ENCODE results near the gene TMEM120A. TPM values are rescaled to one million over a fixed set of nuclear protein-coding genes. Genes with fewer than 3 reads are reported as not detected.

Gene TMEM120A
- total RNA-seq, 1 donor from 2014 or later = 21.6 TPM

DNA sequence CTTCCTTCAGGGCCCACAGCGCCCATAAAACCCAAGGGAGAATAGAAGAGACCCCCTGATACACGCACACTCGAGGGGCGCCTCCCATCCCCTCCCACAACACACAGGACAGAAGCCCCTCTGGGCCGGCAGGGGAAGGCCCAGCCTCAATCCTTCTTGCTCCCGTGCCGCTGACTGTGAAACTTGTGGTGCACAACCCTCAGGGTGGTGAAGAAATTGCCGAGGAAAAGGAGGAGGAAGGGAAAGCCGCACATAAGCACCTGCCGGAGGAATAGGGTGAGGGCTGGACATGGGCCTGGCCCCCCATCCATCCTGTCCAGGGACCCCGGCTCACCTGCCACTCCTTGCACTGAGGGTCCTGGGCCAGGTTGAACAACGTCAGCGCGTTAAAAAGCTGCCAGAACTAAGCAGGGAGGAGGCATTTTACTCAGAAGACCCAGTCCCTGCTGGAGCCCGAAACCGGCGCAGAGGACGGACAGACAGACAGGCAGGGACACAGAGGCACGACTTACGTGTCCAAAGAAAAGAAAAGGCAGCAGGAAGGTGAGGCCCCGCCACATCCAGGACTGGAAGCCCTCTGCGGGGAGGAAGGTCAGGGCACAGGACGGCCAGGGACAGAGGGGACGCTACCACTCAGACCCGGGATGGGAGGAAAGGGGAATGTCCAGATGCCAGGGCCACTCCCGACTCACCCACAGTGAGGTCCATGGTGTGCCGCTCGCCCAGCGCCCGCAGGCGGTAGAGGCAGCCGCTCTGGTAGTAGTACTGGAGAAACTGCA, 7.2 kb downstream of the TMEM120A start:
- TF ChIP-seq, protein P1, sequence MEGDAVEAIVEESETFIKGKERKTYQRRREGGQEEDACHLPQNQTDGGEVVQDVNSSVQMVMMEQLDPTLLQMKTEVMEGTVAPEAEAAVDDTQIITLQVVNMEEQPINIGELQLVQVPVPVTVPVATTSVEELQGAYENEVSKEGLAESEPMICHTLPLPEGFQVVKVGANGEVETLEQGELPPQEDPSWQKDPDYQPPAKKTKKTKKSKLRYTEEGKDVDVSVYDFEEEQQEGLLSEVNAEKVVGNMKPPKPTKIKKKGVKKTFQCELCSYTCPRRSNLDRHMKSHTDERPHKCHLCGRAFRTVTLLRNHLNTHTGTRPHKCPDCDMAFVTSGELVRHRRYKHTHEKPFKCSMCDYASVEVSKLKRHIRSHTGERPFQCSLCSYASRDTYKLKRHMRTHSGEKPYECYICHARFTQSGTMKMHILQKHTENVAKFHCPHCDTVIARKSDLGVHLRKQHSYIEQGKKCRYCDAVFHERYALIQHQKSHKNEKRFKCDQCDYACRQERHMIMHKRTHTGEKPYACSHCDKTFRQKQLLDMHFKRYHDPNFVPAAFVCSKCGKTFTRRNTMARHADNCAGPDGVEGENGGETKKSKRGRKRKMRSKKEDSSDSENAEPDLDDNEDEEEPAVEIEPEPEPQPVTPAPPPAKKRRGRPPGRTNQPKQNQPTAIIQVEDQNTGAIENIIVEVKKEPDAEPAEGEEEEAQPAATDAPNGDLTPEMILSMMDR (IDR thresholded peaks at IDR 0.05; ENCODE audit: insufficient read depth, low read length, severe bottlenecking) = no peak
- no peak overlapping the region for H3K4me3 ChIP-seq (ENCODE audit: low read depth, low read length)
- peaks cover 15% of the 10 kb centered on the region for H3K36me3 ChIP-seq (ENCODE audit: control insufficient read depth, insufficient read depth, low read length)
- no peaks in the 10 kb centered on the region for H3K27me3 ChIP-seq (ENCODE audit: control insufficient read depth, insufficient read depth, low read length)
- DNase-seq (ENCODE audit: low read depth) (no peak), FAIRE-seq (peak; percentile 79)

DNA sequence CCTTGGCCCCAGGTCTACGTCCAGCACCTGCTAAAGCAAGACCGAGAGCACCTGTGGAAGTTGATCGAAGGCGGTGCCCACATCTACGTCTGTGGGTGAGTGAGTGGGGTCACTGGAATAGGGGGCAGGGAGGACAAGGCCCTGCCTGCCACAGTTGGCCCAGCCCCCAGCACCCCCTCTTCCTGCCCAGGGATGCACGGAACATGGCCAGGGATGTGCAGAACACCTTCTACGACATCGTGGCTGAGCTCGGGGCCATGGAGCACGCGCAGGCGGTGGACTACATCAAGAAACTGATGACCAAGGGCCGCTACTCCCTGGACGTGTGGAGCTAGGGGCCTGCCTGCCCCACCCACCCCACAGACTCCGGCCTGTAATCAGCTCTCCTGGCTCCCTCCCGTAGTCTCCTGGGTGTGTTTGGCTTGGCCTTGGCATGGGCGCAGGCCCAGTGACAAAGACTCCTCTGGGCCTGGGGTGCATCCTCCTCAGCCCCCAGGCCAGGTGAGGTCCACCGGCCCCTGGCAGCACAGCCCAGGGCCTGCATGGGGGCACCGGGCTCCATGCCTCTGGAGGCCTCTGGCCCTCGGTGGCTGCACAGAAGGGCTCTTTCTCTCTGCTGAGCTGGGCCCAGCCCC, 8.1 kb downstream of the TMEM120A start:
- H3K4me3 ChIP-seq (ENCODE audit: low read depth, low read length) = no peak overlapping the region
- no peaks in the 10 kb centered on the region for H3K27me3 ChIP-seq (ENCODE audit: control insufficient read depth, insufficient read depth, low read length)
- TF ChIP-seq, protein P1 (IDR thresholded peaks at IDR 0.05; ENCODE audit: insufficient read depth, low read length, severe bottlenecking) = no peak
- peaks cover 17% of the 10 kb centered on the region for H3K36me3 ChIP-seq (ENCODE audit: control insufficient read depth, insufficient read depth, low read length)
- DNase-seq (ENCODE audit: low read depth) (no peak), FAIRE-seq (no peak)

DNA sequence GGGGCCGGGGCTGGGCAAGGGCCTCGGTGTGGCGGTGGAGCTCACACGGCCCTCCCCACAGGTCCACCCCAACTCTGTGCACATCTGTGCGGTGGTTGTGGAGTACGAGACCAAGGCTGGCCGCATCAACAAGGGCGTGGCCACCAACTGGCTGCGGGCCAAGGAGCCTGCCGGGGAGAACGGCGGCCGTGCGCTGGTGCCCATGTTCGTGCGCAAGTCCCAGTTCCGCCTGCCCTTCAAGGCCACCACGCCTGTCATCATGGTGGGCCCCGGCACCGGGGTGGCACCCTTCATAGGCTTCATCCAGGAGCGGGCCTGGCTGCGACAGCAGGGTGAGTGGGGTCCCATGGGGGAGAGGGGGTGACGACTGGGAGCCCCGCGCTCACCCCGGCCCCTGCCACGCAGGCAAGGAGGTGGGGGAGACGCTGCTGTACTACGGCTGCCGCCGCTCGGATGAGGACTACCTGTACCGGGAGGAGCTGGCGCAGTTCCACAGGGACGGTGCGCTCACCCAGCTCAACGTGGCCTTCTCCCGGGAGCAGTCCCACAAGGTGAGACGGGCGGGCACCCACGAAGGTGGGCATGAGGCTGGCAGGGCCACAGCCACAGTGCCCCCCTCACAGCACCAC, 8.8 kb downstream of the TMEM120A start:
- FAIRE-seq (no peak), DNase-seq (ENCODE audit: low read depth) (no peak)
- TF ChIP-seq, protein P1 (IDR thresholded peaks at IDR 0.05; ENCODE audit: insufficient read depth, low read length, severe bottlenecking) = no peak
- Histone ChIP-seq H3K4me3 (ENCODE audit: low read depth, low read length) (no peak overlapping the region), H3K27me3 (ENCODE audit: control insufficient read depth, insufficient read depth, low read length) (no peaks in the 10 kb centered on the region), H3K36me3 (ENCODE audit: control insufficient read depth, insufficient read depth, low read length) (peaks cover 21% of the 10 kb centered on the region)

DNA sequence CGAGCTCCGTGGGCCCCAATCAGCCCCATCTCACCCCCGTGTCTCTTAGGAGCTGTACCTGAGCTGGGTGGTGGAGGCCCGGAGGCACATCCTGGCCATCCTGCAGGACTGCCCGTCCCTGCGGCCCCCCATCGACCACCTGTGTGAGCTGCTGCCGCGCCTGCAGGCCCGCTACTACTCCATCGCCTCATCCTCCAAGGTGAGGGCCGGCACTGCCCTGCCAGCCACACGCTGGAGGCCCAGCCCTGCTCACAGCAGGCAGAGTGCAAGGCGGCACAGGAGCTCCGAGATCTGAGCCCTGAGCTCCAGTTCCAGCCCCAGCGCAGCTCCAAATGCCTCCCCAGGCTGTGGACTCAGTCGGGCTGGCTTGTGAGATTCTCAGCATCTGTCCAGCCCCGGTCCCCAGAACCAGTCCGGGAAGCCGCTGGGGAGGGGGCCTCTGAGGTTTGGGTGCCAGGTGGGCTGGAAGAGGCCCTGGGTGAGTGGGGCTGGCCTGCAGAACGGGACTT, 9.3 kb downstream of the TMEM120A start:
- DNase-seq (ENCODE audit: low read depth) = no peak
- no peak for FAIRE-seq
- Histone ChIP-seq H3K27me3 (ENCODE audit: control insufficient read depth, insufficient read depth, low read length) (no peaks in the 10 kb centered on the region), H3K4me3 (ENCODE audit: low read depth, low read length) (no peak overlapping the region), H3K36me3 (ENCODE audit: control insufficient read depth, insufficient read depth, low read length) (peaks cover 22% of the 10 kb centered on the region)
- TF ChIP-seq, protein P1 (IDR thresholded peaks at IDR 0.05; ENCODE audit: insufficient read depth, low read length, severe bottlenecking) = no peak

DNA sequence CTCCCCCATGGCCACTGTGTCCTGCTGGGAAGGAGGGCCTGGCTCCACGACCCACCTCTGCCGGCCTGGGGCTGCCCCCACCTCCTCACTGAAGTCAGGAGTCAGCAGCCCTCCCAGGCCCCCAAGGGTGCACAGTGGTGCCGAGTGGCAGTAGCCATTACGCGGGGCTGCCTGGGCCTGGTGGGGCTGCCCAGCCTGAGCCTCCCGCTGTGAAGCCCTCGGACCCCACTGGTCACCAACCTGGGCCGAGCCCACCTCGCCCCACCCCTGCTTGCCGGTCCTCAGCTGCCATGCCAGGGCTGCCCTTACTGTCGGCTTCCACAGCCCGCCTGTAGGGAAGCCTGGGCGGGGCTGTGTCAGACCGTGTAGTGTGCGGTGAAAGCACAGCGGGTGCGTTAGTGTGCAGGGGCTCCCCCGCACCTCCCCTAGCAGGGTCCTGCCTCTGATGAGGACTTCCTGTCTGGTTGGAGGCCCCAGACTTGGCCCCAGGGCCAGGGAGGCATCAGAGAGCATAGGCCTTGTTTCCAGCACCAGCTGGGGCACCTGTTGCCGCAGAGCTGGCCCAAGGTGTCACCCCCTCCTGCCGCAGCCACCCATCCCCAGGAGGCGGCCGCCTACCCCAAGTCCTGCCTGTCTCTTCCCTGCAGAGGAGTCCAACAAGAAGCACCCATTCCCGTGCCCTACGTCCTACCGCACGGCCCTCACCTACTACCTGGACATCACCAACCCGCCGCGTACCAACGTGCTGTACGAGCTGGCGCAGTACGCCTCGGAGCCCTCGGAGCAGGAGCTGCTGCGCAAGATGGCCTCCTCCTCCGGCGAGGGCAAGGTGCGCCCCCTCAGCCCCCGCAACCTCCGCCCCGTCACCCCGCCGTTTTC, 10.0 kb downstream of the TMEM120A start:
- DNase-seq (ENCODE audit: low read depth) (no peak), FAIRE-seq (no peak)
- Histone ChIP-seq H3K4me3 (ENCODE audit: low read depth, low read length) (no peak overlapping the region), H3K36me3 (ENCODE audit: control insufficient read depth, insufficient read depth, low read length) (peaks cover 27% of the 10 kb centered on the region), H3K27me3 (ENCODE audit: control insufficient read depth, insufficient read depth, low read length) (no peaks in the 10 kb centered on the region)
- TF ChIP-seq, protein P1 (IDR thresholded peaks at IDR 0.05; ENCODE audit: insufficient read depth, low read length, severe bottlenecking) = no peak
